HCT116 (cell line): ENCODE measurements around the gene SPDEF. TPM values are rescaled to one million over a fixed set of nuclear protein-coding genes. Genes with fewer than 3 reads are reported as not detected.
A peak's percentile ranks its signal among the peaks of the same experiment; 100 is the strongest.

Source experiments
- ATAC-seq: fragments of 200-7000 bp; cut with Tn5 transposase; 2 replicates; pipeline ENCODE4 v1.9.1; 2020; ENCODE audit warnings: mild to moderate bottlenecking, moderate library complexity
- Bru-seq: library from RNA; stranded (reverse); fragments of 400-500 nt; gene quantifications from one replicate; lab custom pipeline; 2021; lab: Mats Ljungman, UMichigan
- BruChase-seq, 2 experiments: library from RNA; stranded (reverse); fragments of 400-500 nt; gene quantifications; one replicate each; lab custom pipeline; 2021; lab: Mats Ljungman, UMichigan
- BruUV-seq: library from RNA; stranded (reverse); fragments of 400-500 nt; replicated peaks from 2 replicates; lab custom pipeline; 2021; lab: Mats Ljungman, UMichigan
- CTCF ChIA-PET: fragments of 300-600 bp; sonication (Branson Sonifier 250); formaldehyde crosslinking; loops from one replicate; lab custom pipeline; 2021; ENCODE audit warnings: antibody characterized with exemption; lab: Charles Lee
- POLR2A ChIA-PET: fragments of 300-600, 350-600 bp; sonication (Branson Sonifier 250); formaldehyde crosslinking; loops from one replicate; lab custom pipeline; 2021; ENCODE audit warnings: antibody characterized with exemption; lab: Charles Lee
- RAD21 ChIA-PET, 2 experiments: fragments of 300-600 bp; sonication (Branson Sonifier 250); formaldehyde crosslinking; loops; one replicate each; lab custom pipeline; 2023; ENCODE audit warnings: low total read pairs in 2 of 2; ENCODE audit not compliant: uncharacterized antibody in 2 of 2, unreplicated experiment in 2 of 2, low non-redundant PET in 1 of 2; lab: Charles Lee
- DNase-seq: peaks from one replicate; pipeline ENCODE4 v3.0.0-alpha.2; 2010; ENCODE audit warnings: low read depth, low spot score
- H2AFZ ChIP-seq: fragments of 200-600 bp; shearing (Covaris generic), sonication (generic); 2 replicates; pipeline ENCODE4 v1.6.1; 2017; ENCODE audit warnings: low read depth, mixed run types, mixed read lengths, antibody characterized with exemption, low read length; ENCODE audit not compliant: poor library complexity, severe bottlenecking
- H3K27ac ChIP-seq: 2 replicates; pipeline ENCODE4 v1.5.1; 2012; ENCODE audit warnings: low read depth, low read length
- H3K27me3 ChIP-seq: fragments of 200-600 bp; sonication (generic); 2 replicates; pipeline ENCODE4 v1.6.1; 2016; ENCODE audit warnings: mixed run types, low read length, mixed read lengths; ENCODE audit not compliant: insufficient read depth
- H3K36me3 ChIP-seq, 2 experiments: fragments of 200-500 bp in 1 of 2; fragments of 200-600 bp in 1 of 2; sonication (Bioruptor generic) in 1 of 2; sonication (generic) in 1 of 2; 2 replicates each; pipeline versions ENCODE4 v1.5.1 to v1.6.1; 2014 to 2016; ENCODE audit warnings: low read length in 2 of 2, inconsistent platforms in 1 of 2, mixed read lengths in 1 of 2, mixed run types in 1 of 2; ENCODE audit not compliant: insufficient read depth in 2 of 2, control insufficient read depth in 1 of 2
- H3K4me1 ChIP-seq, 2 experiments: fragments of 200-600 bp in 1 of 2; sonication (generic) in 1 of 2; 2 replicates each; pipeline versions ENCODE4 v1.5.1 to v1.6.1; 2012 to 2017; ENCODE audit warnings: low read length in 2 of 2, inconsistent platforms in 1 of 2, mild to moderate bottlenecking in 1 of 2, mixed read lengths in 1 of 2, mixed run types in 1 of 2, moderate library complexity in 1 of 2; ENCODE audit not compliant: insufficient read depth in 2 of 2, control insufficient read depth in 1 of 2
- H3K4me2 ChIP-seq: fragments of 200-600 bp; sonication (generic); 2 replicates; pipeline ENCODE4 v1.6.1; 2017; ENCODE audit warnings: mixed run types, low read length, mixed read lengths
- H3K4me3 ChIP-seq, 2 experiments: fragments of 200-600 bp in 1 of 2; sonication (generic) in 1 of 2; replicated peaks in 1 of 2; 2 replicates each; pipeline ENCODE4 v1.5.1; 2011 to 2016; ENCODE audit warnings: low read length in 2 of 2, control low read depth in 1 of 2, low read depth in 1 of 2, mild to moderate bottlenecking in 1 of 2, mixed read lengths in 1 of 2, mixed run types in 1 of 2
- H3K79me2 ChIP-seq: fragments of 200-600 bp; sonication (generic); 2 replicates; pipeline ENCODE4 v1.6.1; 2017; ENCODE audit warnings: mild to moderate bottlenecking, mixed run types, low read length, moderate library complexity, mixed read lengths; ENCODE audit not compliant: insufficient read depth
- H3K9ac ChIP-seq: fragments of 200-600 bp; sonication (generic); 2 replicates; pipeline ENCODE4 v1.6.1; 2016; ENCODE audit warnings: low read length, mixed read lengths
- H3K9me2 ChIP-seq: fragments of 200-600 bp; sonication (generic), shearing (Covaris generic); 2 replicates; pipeline ENCODE4 v1.6.1; 2017; ENCODE audit warnings: mixed run types, mild to moderate bottlenecking, moderate library complexity; ENCODE audit not compliant: insufficient read depth
- H3K9me3 ChIP-seq, 2 experiments: fragments of 200-500 bp in 1 of 2; fragments of 200-600 bp in 1 of 2; sonication (Bioruptor generic) in 1 of 2; sonication (generic) in 1 of 2; 2 replicates each; pipeline ENCODE4 v1.6.1; 2014 to 2017; ENCODE audit warnings: low read length in 2 of 2, mixed read lengths in 2 of 2, inconsistent platforms in 1 of 2, low read depth in 1 of 2, mild to moderate bottlenecking in 1 of 2, mixed run types in 1 of 2, moderate library complexity in 1 of 2; ENCODE audit not compliant: control insufficient read depth in 1 of 2, insufficient read depth in 1 of 2
- H4K20me1 ChIP-seq: fragments of 200-600 bp; sonication (generic), shearing (Covaris generic); 2 replicates; pipeline ENCODE4 v1.6.1; 2017; ENCODE audit warnings: mixed run types, mild to moderate bottlenecking, moderate library complexity; ENCODE audit not compliant: insufficient read depth
- EZH2 ChIP-seq: fragments of 200-600 bp; sonication (generic); IDR thresholded peaks from 2 replicates; pipeline ENCODE4 v1.6.1; 2017; ENCODE audit warnings: antibody characterized with exemption, mixed run types
- FOSL1 ChIP-seq: IDR thresholded peaks from 2 replicates; pipeline ENCODE4 v1.6.1; 2012; ENCODE audit warnings: low read depth
- JUND ChIP-seq: IDR thresholded peaks from 2 replicates; pipeline ENCODE4 v1.6.1; 2012
- POLR2A ChIP-seq: IDR thresholded peaks from 2 replicates; pipeline ENCODE4 v1.7.0; 2011; ENCODE audit warnings: borderline replicate concordance; ENCODE audit not compliant: insufficient read depth, insufficient read length; ENCODE audit errors: extremely low read depth
- RAD21 ChIP-seq: IDR thresholded peaks from 2 replicates; pipeline ENCODE4 v1.6.1; 2012; ENCODE audit warnings: low read depth, mild to moderate bottlenecking
- YY1 ChIP-seq: IDR thresholded peaks from 2 replicates; pipeline ENCODE4 v1.6.1; 2011; ENCODE audit warnings: low read length, low read depth, moderate library complexity, mild to moderate bottlenecking; ENCODE audit not compliant: insufficient replicate concordance; ENCODE audit errors: extremely low read depth
- ZFX ChIP-seq: fragments of 450-650 bp; IDR thresholded peaks from 2 replicates; pipeline ENCODE4 v1.6.1; 2017
- intact Hi-C: fragments of 100-400 bp; cut with micrococcal nuclease; formaldehyde crosslinking; loops from 2 replicates; pipeline ENCODE4 v1.10.0; 2022
- long read RNA-seq: library from polyadenylated mRNA; unstranded; transcript quantifications from one replicate; pipeline ENCODE4 v2.0.0, GENCODE V29; 2021; ENCODE audit not compliant: unreplicated experiment
- polyA plus RNA-seq: library from polyadenylated mRNA; unstranded; fragments of >200 nt; gene quantifications from 2 replicates; pipeline ENCODE4 v1.2.1, GENCODE V29; 2012; ENCODE audit warnings: missing spikeins
- total RNA-seq: library from RNA; stranded (reverse); gene quantifications from one replicate; pipeline ENCODE4 v1.2.1, GENCODE V29; 2021; ENCODE audit not compliant: unreplicated experiment
- TF ChIP-seq, protein P1 (sequence below), 3 experiments: fragments of 200-600 bp in 1 of 3; sonication (generic) in 1 of 3; IDR thresholded peaks in 2 of 3; conservative IDR thresholded peaks in 1 of 3; 2 replicates each; pipeline ENCODE4 v1.5.1; 2012 to 2017; ENCODE audit warnings: low read depth in 2 of 3, low read length in 2 of 3, antibody characterized with exemption in 1 of 3, borderline replicate concordance in 1 of 3, control low read depth in 1 of 3, mild to moderate bottlenecking in 1 of 3, mixed read lengths in 1 of 3, mixed run types in 1 of 3, moderate library complexity in 1 of 3; ENCODE audit not compliant: insufficient read depth in 1 of 3
- TF ChIP-seq, protein P2 (sequence below): IDR thresholded peaks from 2 replicates; pipeline ENCODE4 v1.6.1; 2012; ENCODE audit warnings: low read depth

Gene SPDEF
- total RNA-seq (0.39 TPM), Bru-seq, nascent RNA (percentile 24 among the genes with signal in this experiment), BruChase-seq, experiment 1, labeled RNA remaining after a 6-hour chase (percentile 28 among the genes with signal in this experiment), BruChase-seq, experiment 2, labeled RNA remaining after a 2-hour chase (percentile 34 among the genes with signal in this experiment)
- 0.26 and 0.32 TPM in 2 replicates for polyA plus RNA-seq
- long read RNA-seq = 0 reads

GRCh38 chr6:34556031-34556471 lies at the start of gene SPDEF:
Gene SPDEF, minus strand, starts transcription at chr6:34556329. Its CDS starts 11,874 bp downstream, at chr6:34544455.
- ATAC-seq (peak; percentile 51; the same call in 1 of the 2 replicates), DNase-seq (no peak)
- no peak within 1 kb of the TSS for H3K4me2 ChIP-seq
- CTCF ChIA-PET = no interaction called here
- POLR2A ChIA-PET = no interaction called here
- peaks cover 0 to 8% of the 10 kb centered on the region in 2 experiments; a peak in 2 of 4 replicates for H3K4me1 ChIP-seq
- H3K27ac ChIP-seq = no peak within 1 kb of the TSS
- H4K20me1 ChIP-seq = no peaks in the 10 kb centered on the region
- H3K9me3 ChIP-seq = peaks cover 0 to 6% of the 10 kb centered on the region in 2 experiments; a peak in 1 of 4 replicates
- TF ChIP-seq FOSL1 = no peak
- TF ChIP-seq, protein P1, sequence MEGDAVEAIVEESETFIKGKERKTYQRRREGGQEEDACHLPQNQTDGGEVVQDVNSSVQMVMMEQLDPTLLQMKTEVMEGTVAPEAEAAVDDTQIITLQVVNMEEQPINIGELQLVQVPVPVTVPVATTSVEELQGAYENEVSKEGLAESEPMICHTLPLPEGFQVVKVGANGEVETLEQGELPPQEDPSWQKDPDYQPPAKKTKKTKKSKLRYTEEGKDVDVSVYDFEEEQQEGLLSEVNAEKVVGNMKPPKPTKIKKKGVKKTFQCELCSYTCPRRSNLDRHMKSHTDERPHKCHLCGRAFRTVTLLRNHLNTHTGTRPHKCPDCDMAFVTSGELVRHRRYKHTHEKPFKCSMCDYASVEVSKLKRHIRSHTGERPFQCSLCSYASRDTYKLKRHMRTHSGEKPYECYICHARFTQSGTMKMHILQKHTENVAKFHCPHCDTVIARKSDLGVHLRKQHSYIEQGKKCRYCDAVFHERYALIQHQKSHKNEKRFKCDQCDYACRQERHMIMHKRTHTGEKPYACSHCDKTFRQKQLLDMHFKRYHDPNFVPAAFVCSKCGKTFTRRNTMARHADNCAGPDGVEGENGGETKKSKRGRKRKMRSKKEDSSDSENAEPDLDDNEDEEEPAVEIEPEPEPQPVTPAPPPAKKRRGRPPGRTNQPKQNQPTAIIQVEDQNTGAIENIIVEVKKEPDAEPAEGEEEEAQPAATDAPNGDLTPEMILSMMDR (IDR thresholded peaks at IDR 0.05 in 2 of 3, conservative IDR thresholded peaks at IDR 0.05 in 1 of 3; ENCODE audit: borderline replicate concordance in 1 of 3, insufficient read depth in 1 of 3, low read depth in 2 of 3, low read length in 2 of 3) = 0 out of 6 replicates have a peak, but pooled peaks of 1 of the 3 experiments have one; percentile 1
- H3K9me2 ChIP-seq = no peaks in the 10 kb centered on the region
- intact Hi-C loops = no loop called here
- no TSS peak for BruUV-seq
- no peaks in the 10 kb centered on the region for H3K79me2 ChIP-seq
- H3K36me3 ChIP-seq = no peaks in the 10 kb centered on the region
- RAD21 ChIA-PET = no interaction called here
- no peak within 1 kb of the TSS for H3K9ac ChIP-seq
- no peaks in the 10 kb centered on the region for H3K27me3 ChIP-seq
- H3K4me3 ChIP-seq = no peak within 1 kb of the TSS
- no peak within 1 kb of the TSS for H2AFZ ChIP-seq

- intact Hi-C loops = no loop called here
- no peak for ATAC-seq
- Histone ChIP-seq H3K9me3 (no peaks in the 10 kb centered on the region), H3K36me3 (peaks cover 5 to 6% of the 10 kb centered on the region in 2 experiments; a peak in 2 of 4 replicates), H3K4me1 (peaks cover 4 to 15% of the 10 kb centered on the region in 2 experiments), H3K4me3 (no peak overlapping the region), H3K4me2 (no peak overlapping the region), H3K27ac (no peak overlapping the region), H3K79me2 (peaks cover 44% of the 10 kb centered on the region), H4K20me1 (no peaks in the 10 kb centered on the region; the same call in 1 of the 2 replicates), H2AFZ (no peak overlapping the region), H3K27me3 (no peaks in the 10 kb centered on the region), H3K9ac (no peak overlapping the region), H3K9me2 (no peaks in the 10 kb centered on the region)
- BruUV-seq = no TSS peak
- ChIA-PET RAD21 (no interaction called here), POLR2A (interaction anchor here (0.5 kb wide), 1 partner anchor 383 kb away, joined by 4 read pairs; no protein-coding TSS in a partner anchor), CTCF (no interaction called here)
- TF ChIP-seq POLR2A (no peak), YY1 (no peak), ZFX (no peak), EZH2 (no peak), RAD21 (no peak), JUND (no peak)
- TF ChIP-seq, protein P2, sequence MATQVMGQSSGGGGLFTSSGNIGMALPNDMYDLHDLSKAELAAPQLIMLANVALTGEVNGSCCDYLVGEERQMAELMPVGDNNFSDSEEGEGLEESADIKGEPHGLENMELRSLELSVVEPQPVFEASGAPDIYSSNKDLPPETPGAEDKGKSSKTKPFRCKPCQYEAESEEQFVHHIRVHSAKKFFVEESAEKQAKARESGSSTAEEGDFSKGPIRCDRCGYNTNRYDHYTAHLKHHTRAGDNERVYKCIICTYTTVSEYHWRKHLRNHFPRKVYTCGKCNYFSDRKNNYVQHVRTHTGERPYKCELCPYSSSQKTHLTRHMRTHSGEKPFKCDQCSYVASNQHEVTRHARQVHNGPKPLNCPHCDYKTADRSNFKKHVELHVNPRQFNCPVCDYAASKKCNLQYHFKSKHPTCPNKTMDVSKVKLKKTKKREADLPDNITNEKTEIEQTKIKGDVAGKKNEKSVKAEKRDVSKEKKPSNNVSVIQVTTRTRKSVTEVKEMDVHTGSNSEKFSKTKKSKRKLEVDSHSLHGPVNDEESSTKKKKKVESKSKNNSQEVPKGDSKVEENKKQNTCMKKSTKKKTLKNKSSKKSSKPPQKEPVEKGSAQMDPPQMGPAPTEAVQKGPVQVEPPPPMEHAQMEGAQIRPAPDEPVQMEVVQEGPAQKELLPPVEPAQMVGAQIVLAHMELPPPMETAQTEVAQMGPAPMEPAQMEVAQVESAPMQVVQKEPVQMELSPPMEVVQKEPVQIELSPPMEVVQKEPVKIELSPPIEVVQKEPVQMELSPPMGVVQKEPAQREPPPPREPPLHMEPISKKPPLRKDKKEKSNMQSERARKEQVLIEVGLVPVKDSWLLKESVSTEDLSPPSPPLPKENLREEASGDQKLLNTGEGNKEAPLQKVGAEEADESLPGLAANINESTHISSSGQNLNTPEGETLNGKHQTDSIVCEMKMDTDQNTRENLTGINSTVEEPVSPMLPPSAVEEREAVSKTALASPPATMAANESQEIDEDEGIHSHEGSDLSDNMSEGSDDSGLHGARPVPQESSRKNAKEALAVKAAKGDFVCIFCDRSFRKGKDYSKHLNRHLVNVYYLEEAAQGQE = no peak
- TF ChIP-seq, protein P1 (IDR thresholded peaks at IDR 0.05 in 2 of 3, conservative IDR thresholded peaks at IDR 0.05 in 1 of 3; ENCODE audit: borderline replicate concordance in 1 of 3, insufficient read depth in 1 of 3, low read depth in 2 of 3, low read length in 2 of 3) = no peak
- no peak for DNase-seq
Observed at GRCh38 chr6:34603707-34604106, 47.6 kb upstream of the SPDEF start.
